Activated T-cell treated with anti-CD3 and anti-CD28 coated beads, Interleukin-2, amount 50 U/mL, for 24 hours (primary cell): ENCODE measurements around the gene SLC48A1.
"Not testable (repeated sequence)": the region's sequence is repeated elsewhere in the genome, so short reads cannot be mapped to it uniquely, and the experiment has no call there.

Experiments used
- DNase-seq: peaks from one replicate; pipeline ENCODE4 v3.0.0-alpha.2; 2020
- H3K27ac Mint-ChIP-seq: 2 replicates; pipeline ENCODE4 v1.8.0; 2020; ENCODE audit warnings: mild to moderate bottlenecking, mixed read lengths
- H3K27me3 Mint-ChIP-seq: 2 replicates; pipeline ENCODE4 v1.8.0; 2020; ENCODE audit warnings: mixed read lengths
- H3K36me3 Mint-ChIP-seq: 2 replicates; pipeline ENCODE4 v1.8.0; 2020; ENCODE audit warnings: low read depth, mixed read lengths
- H3K4me1 Mint-ChIP-seq: 2 replicates; pipeline ENCODE4 v1.8.0; 2020; ENCODE audit warnings: low read depth, mixed read lengths
- H3K4me3 Mint-ChIP-seq: 2 replicates; pipeline ENCODE4 v1.8.0; 2020; ENCODE audit warnings: mild to moderate bottlenecking, moderate library complexity, mixed read lengths
- H3K9me3 Mint-ChIP-seq: 2 replicates; pipeline ENCODE4 v1.8.0; 2020; ENCODE audit warnings: mixed read lengths

The SLC48A1 gene

GRCh38 chr12:47809518-47809917 is 36.5 kb downstream of the SLC48A1 start:
- peaks cover 78% of the 10 kb centered on the region for H3K36me3 Mint-ChIP-seq
- peak overlapping the region; percentile 99 for H3K27ac Mint-ChIP-seq
- H3K27me3 Mint-ChIP-seq, result not testable (repeated sequence)

GRCh38 chr12:47811072-47811396 is 38.0 kb downstream of the SLC48A1 start:
- Mint-ChIP-seq H3K27ac (peak overlapping the region; percentile 99), H3K36me3 (peaks cover 78% of the 10 kb centered on the region), H3K4me1 (peaks cover 93% of the 10 kb centered on the region), H3K9me3 (peaks cover 3% of the 10 kb centered on the region), H3K27me3 (no peaks in the 10 kb centered on the region), H3K4me3 (peak overlapping the region; percentile 96)
- DNase-seq, result no peak

More at GRCh38 chr12:47809518-47809917, 36.5 kb downstream of the SLC48A1 start:
- DNase-seq, H3K9me3 Mint-ChIP-seq: not testable (repeated sequence)
- Mint-ChIP-seq H3K4me3 (peak overlapping the region; percentile 39), H3K4me1 (peaks cover 94% of the 10 kb centered on the region)

- no peak for DNase-seq
- Mint-ChIP-seq H3K4me1 (peaks cover 93% of the 10 kb centered on the region), H3K36me3 (peaks cover 76% of the 10 kb centered on the region), H3K27me3 (no peaks in the 10 kb centered on the region), H3K4me3 (peak overlapping the region; percentile 96), H3K9me3 (peaks cover 3% of the 10 kb centered on the region), H3K27ac (peak overlapping the region; percentile 99)
These were observed 38.8 kb downstream of the SLC48A1 start for GRCh38 chr12:47811581-47812484.

- Mint-ChIP-seq H3K27ac (peak overlapping the region; percentile 99), H3K27me3 (no peaks in the 10 kb centered on the region), H3K9me3 (peaks cover 3% of the 10 kb centered on the region), H3K4me3 (peak overlapping the region; percentile 96), H3K36me3 (peaks cover 77% of the 10 kb centered on the region), H3K4me1 (peaks cover 92% of the 10 kb centered on the region)
- DNase-seq, result peak; percentile 94
These were observed 39.9 kb downstream of the SLC48A1 start for GRCh38 chr12:47812797-47813510.

DNA sequence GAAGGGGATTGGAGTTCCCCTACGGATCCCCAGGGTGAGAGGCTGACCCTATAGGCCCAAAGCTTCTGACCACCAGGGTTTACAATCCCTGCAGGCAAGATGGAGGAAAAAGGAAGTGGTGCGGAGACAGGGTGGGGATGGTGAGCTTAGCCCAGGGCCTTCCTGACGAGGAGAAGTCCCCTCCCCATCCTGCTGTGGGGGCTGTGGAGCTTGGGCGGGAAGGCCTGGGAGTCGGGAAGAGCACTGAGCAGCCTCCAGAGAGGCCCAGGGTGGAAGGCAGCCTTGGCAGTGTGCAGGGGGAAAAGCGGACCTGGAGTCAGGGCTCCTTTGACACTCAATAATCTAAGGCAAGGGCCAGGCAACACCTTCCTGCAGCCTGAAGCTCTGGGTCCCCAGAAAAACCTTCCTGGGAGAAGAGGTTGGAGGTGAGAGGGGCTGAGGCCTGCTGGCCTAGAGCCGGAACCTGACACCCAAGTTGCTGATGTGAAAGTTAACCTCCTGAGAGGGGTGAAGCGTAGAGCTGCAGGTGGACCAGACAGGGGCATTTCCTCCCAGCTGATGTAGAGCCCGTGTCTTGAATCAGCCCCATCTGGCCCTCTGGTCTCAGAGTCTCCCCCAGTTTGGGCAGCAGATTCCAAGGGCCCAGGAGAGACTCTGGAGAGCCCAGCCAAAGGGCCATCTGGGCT is 40.6 kb downstream of the SLC48A1 start:
- H3K9me3 Mint-ChIP-seq, result peaks cover 3% of the 10 kb centered on the region
- H3K4me3 Mint-ChIP-seq, result peak overlapping the region; percentile 96
- DNase-seq, result peak; percentile 58
- H3K27me3 Mint-ChIP-seq, result no peaks in the 10 kb centered on the region
- peaks cover 82% of the 10 kb centered on the region for H3K36me3 Mint-ChIP-seq
- peak overlapping the region; percentile 99 for H3K27ac Mint-ChIP-seq
- peaks cover 86% of the 10 kb centered on the region for H3K4me1 Mint-ChIP-seq

DNA sequence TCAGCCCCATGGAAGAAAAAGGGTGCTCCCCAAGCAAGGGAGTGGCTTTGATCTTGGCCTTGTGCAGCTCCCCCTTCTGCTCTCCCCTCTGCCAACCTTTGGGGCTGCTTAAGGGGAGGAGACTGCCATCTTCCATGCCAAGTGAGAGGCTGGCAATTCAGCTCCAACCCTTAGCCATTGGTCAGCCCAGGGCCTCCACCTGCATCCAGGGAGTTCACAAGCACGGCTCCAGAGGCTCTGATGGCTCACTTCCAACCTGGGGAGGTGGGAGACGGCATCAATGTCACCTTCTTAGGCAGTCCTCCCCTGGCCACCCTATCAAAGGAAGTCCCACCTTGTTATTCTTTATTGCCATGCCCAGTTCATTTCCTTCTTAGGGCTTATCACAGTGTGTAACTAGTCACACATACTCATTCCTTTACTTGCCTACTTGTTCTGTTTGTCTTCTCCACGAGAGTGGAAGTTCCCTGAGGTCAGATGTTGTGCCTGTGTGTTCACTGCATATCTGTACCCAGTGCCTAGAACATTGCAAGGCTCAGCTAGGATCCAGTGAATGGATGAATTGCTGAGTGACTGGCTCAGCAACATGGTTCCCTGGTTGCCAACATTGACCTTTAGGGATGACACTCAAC is 41.6 kb downstream of the SLC48A1 start:
- no peaks in the 10 kb centered on the region for H3K27me3 Mint-ChIP-seq
- peak; percentile 60 for DNase-seq
- H3K4me3 Mint-ChIP-seq, result peak overlapping the region; percentile 96
- peaks cover 84% of the 10 kb centered on the region for H3K36me3 Mint-ChIP-seq
- H3K9me3 Mint-ChIP-seq, result peaks cover 3% of the 10 kb centered on the region
- peak overlapping the region; percentile 99 for H3K27ac Mint-ChIP-seq
- peaks cover 79% of the 10 kb centered on the region for H3K4me1 Mint-ChIP-seq

DNA sequence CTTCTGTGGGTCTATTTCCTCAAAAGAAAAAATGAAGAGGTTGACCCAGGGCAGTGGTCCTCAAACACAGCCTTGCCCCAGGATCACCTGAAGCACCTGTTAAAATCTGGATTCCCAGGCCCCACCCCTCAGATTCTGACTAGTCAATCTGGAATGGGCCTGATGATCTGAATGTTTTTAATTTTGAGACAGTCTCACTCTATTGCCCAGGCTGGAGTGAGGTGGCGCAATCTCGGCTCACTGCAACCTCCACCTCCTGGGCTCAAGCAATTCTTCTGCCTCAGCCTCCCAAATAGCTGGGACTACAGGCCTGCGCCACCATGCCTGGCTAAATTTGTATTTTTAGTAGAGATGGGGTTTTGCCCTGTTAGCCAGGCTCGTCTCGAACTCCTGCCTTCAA is 42.4 kb downstream of the SLC48A1 start:
- H3K27ac Mint-ChIP-seq, result peak overlapping the region; percentile 99
- H3K27me3 Mint-ChIP-seq, DNase-seq, H3K9me3 Mint-ChIP-seq: not testable (repeated sequence)
- peaks cover 75% of the 10 kb centered on the region for H3K4me1 Mint-ChIP-seq
- H3K36me3 Mint-ChIP-seq, result peaks cover 80% of the 10 kb centered on the region
- peak overlapping the region; percentile 96 for H3K4me3 Mint-ChIP-seq

DNA sequence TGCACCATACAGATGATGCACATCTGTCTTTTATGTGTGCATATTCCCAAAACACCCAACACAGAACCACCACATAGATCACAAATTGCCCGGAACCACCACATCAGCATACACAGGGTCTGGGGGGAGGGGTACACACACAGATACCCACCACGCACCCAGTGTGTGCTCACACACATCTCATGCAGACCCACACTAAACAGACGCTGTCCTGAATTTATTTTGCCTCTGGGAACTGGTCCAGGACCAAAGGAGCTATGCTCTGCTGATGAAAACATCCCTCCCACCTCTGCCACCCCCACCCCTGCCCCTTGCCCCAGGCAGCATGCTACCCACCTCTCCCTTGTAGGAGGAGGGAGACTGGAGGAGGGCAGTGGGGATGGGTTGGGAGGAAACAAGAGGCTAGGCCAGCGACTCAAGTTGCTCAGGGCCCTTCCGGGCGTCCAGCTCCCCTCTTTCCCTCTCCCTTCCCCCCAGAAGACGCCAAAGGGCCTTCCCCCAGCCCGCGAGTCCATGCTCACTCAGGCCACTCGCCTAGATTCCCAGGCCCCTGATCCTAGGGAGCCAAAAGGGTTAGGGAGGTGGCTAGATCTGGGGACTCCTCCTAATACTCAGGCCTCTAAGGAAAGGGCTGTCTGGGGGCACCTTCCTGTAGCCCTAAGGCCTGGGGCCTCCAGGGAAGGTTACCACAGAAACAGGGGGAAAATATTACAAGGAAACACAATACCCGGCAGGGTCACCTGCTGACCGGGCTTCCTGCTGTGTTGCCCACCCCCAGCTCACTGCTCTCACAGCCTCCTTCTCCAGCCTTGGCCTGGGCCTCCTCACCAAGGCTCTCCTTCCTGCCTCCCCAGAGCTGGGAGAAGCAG is 43.6 kb downstream of the SLC48A1 start:
- Mint-ChIP-seq H3K4me1 (peaks cover 74% of the 10 kb centered on the region), H3K27me3 (no peaks in the 10 kb centered on the region), H3K9me3 (peaks cover 3% of the 10 kb centered on the region), H3K4me3 (peak overlapping the region; percentile 96), H3K27ac (peak overlapping the region; percentile 99), H3K36me3 (peaks cover 70% of the 10 kb centered on the region)
- no peak for DNase-seq

DNA sequence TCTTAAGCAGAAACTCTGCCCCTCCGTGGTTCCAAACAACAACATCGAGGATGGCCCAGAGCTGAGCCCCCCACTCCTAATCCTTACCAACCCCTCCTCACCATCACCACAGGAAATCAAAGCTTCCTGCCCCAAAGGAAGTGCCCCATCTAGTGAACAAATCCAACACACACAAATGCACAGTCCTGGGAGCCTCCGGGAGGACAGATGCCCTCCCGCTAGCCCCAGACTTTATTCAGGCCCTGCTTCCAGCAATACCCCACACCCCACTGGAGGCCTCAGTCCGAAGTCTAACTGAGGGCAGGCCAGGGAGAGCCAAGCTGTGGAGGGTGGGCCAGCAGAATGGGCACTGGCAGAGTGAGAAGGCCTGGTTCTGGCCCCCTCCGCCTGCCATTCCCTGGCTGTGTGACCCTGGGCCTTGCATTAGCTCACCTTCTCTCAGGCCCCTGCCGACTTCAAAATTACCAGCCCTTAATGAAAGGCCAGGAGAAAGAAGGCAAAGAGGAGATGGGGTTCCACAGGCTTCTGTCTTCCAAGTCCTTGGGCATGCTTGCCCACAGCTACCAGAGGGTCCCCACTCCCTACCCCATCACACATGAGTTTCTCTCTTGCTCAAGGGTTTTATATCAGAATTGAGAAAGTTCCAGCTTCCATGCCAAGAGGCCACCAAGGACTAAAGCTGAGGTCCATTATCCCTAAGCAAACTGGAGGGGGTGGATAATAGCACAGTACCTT is 44.4 kb downstream of the SLC48A1 start:
- Mint-ChIP-seq H3K9me3 (peaks cover 3% of the 10 kb centered on the region), H3K27ac (peak overlapping the region; percentile 99), H3K36me3 (peaks cover 63% of the 10 kb centered on the region), H3K27me3 (no peaks in the 10 kb centered on the region), H3K4me1 (peaks cover 75% of the 10 kb centered on the region), H3K4me3 (peak overlapping the region; percentile 96)
- DNase-seq, result no peak

DNA sequence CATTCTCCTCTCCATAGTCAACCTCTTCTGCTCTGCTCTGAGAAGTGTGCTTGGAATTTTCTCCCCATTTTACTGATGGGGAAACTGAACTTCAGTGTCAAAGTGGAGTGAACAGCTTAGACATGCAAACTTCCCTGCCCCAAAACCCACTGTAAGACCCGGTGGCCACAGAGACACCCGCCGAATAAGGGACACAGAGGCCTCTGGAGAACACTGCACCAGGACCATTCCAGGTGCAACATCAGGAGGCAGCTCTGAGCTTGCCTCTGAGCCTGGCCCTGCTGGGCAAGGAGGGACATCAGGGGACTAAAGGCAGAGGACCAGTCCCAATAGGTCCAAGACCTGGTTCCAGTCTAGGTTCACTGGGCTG is 45.0 kb downstream of the SLC48A1 start:
- Mint-ChIP-seq H3K27me3 (no peaks in the 10 kb centered on the region), H3K4me1 (peaks cover 75% of the 10 kb centered on the region), H3K9me3 (peaks cover 3% of the 10 kb centered on the region), H3K27ac (peak overlapping the region; percentile 99), H3K36me3 (peaks cover 62% of the 10 kb centered on the region), H3K4me3 (peak overlapping the region; percentile 96)
- DNase-seq, result no peak

GRCh38 chr12:47818467-47819137 is 45.6 kb downstream of the SLC48A1 start:
- H3K4me1 Mint-ChIP-seq, result peaks cover 75% of the 10 kb centered on the region
- H3K4me3 Mint-ChIP-seq, result peak overlapping the region; percentile 96
- H3K27me3 Mint-ChIP-seq, result no peaks in the 10 kb centered on the region
- peak; percentile 72 for DNase-seq
- H3K9me3 Mint-ChIP-seq, result peaks cover 3% of the 10 kb centered on the region
- peaks cover 56% of the 10 kb centered on the region for H3K36me3 Mint-ChIP-seq
- H3K27ac Mint-ChIP-seq, result peak overlapping the region; percentile 99

DNA sequence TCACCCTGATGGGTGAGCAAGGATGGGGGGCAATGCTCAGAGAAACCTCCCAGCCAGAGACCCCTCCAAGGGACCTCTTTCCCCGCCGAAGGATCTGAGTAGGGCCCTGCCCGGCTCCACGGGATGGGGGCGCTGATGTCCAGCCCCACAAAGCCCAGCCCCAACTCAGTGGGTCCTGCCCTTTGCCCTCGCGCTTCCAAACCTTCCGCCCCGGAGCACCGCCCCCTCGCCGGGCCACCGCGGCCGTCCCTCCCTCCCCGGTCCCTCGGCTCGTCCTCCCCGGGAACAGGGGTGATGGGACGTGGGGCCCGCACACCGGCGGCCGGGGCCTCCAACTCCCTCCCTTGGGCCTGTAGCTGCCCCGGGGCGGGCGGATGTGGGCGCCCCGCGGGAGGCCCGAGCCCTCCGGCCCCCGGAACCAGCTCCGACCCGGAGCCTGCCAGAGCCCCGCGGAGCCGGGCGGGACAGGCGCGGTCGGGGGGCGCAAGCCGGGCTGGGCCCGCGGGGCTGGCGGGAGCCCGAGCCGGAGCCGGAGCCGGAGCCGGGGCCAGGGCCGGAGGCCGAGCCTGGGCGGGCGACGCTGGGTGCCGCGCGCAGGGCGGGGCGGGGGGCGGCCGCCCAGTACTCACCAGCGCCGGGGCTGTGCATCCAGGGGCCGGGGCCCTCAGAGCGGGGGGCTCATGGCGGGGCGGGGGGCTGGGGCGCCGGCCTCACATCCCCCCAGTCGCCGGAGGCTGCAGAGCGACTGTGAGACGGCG is 46.3 kb downstream of the SLC48A1 start:
- no peaks in the 10 kb centered on the region for H3K27me3 Mint-ChIP-seq
- H3K27ac Mint-ChIP-seq, result peak overlapping the region; percentile 99
- peaks cover 75% of the 10 kb centered on the region for H3K4me1 Mint-ChIP-seq
- H3K9me3 Mint-ChIP-seq, result peaks cover 3% of the 10 kb centered on the region
- peak; percentile 80 for DNase-seq
- H3K36me3 Mint-ChIP-seq, result peaks cover 49% of the 10 kb centered on the region
- peak overlapping the region; percentile 96 for H3K4me3 Mint-ChIP-seq
